Measurements from ENCODE around the gene TBC1D5.

Gene TBC1D5

DNA sequence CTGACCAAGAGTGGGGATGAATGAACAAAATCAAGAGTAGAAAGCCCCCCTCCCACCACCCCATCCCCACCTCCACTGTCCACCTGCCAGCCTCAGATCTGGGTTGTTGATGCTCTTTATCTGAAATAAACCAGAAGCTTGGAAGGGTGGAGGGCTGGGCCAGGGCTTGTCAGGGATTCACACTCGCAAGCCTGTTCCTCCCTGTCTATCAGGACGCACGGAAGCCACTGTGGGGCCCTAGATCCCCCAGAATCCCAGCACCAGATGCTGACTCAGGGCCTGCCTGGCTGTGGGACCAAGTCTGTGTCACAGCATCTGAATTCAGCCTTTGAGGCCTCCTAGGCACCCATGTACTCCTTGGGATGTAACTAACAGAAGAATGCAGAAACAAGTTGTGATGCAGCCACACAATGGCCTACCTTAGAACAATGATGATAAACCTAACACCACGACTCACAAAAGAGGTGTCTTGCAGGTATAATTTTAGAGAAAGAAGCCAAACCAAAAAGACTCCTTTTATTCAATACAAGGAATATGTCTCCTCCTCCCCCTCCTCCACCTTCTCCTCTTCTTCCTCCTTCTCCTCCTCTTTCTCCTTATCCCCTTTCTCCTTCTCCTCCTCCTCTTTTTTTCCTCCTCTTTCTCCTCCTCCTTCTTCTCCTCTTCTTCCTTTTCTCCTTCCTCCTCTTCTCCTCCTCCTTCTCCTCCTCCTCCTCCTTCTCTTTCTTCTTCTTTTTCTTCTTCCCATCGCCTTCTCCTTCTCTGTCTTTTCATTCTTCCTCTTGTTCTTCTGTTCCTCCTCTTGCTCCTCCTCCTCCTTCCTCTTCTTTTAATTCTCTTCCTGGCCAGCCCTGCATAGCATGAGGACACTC lies 623.0 kb downstream of the TBC1D5 start:
- no peak for TF ChIP-seq CTCF (conservative IDR thresholded peaks at IDR 0.05)
- no peak overlapping the region for H3K27ac ChIP-seq

DNA sequence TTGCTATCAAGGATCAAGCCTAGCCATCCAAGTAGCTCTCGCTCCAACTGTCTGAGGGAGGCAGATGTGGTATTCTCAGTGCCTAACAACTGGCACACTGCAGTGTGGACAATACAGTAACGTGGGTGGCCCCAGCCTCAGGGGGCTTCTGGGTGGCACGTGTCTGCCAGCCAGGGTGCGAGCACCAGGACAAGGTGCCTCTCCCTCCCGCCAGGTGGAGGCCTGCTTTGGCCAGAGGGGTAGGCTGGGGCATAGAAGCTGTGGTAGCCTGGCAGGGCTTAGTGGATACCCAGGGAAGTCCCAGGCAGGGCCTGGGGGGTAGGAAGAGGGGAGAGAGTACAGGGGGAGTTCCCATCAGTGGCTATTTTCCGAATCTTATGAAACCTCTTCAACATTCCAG lies 623.7 kb downstream of the TBC1D5 start:
- no peak overlapping the region for H3K27ac ChIP-seq
- TF ChIP-seq CTCF (conservative IDR thresholded peaks at IDR 0.05) = no peak

- no peak overlapping the region for H3K27ac ChIP-seq
- TF ChIP-seq CTCF (conservative IDR thresholded peaks at IDR 0.05) = no peak
Measured at GRCh38 chr3:17116007-17116600, 626.3 kb downstream of the TBC1D5 start.

GRCh38 chr3:17115186-17115585 lies 627.2 kb downstream of the TBC1D5 start:
- H3K27ac ChIP-seq = no peak overlapping the region
- TF ChIP-seq CTCF (conservative IDR thresholded peaks at IDR 0.05) = no peak

DNA sequence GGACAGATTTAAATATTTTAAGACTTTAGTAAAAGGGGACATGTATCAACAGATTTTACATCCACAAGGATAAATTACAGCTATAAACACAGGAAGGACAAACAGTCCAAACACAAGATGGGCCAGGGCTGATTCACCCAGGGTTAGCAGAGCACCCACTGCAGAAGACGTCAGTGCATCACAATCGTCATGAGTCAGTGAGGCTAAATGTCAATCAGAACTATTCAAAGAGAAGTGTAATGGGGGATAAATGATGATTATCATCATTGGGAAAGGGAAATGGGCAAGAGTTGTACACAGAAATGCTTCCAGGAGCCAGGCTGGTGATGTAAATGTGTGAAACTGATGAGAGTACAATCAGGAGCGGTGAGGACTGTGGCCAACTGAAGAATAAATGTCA lies 630.8 kb downstream of the TBC1D5 start:
- no peak overlapping the region for H3K27ac ChIP-seq
- no peak for TF ChIP-seq CTCF (conservative IDR thresholded peaks at IDR 0.05)

DNA sequence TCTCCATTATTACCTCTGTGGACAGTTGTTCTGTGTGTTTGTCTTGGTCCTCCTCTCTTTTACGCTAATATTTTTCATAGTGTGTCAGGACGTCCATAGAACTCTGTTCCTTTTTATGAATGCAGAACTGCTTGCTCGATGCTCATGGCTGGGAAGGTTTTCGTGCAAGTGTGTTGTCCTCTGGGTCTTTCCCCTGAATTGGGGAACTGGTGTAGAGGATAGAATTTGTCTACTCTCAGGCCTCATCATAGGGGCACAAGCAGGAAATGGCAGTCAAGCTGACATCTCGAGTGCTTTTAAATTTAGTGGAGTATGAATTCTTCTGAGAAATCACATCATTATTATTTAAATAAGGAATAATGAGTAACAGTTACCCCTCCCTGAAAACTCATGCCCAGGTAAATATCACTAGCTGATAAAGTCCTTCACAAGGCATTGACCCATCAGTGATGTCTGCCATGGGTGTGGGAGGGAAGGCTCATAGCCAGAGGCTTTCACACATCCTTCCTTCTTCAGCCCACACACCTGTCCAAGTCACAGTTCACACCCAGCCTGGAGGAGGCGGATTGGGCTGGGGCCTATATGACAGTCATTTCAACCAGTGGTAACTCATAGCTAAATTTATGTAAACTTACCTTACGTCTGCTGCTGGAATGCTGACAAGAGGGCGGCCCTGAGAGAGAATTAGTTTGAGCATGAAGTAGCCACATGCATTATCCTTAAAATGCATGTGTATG lies 631.6 kb downstream of the TBC1D5 start:
- no peak overlapping the region for H3K27ac ChIP-seq
- no peak for TF ChIP-seq CTCF (conservative IDR thresholded peaks at IDR 0.05)
